KMS-11 (cell line): ENCODE data around the gene BRD8.
"Not testable (repeated sequence)": the region's sequence is repeated elsewhere in the genome, so short reads cannot be mapped to it uniquely, and the experiment has no call there.

Experiments used
- H2AFZ ChIP-seq: fragments of 200-600 bp; sonication (generic); 2 replicates; pipeline ENCODE4 v1.6.1; 2016; ENCODE audit warnings: antibody characterized with exemption, mixed run types, low read depth
- H3K27ac ChIP-seq: fragments of 200-600 bp; sonication (generic); 2 replicates; pipeline ENCODE4 v1.6.1; 2016; ENCODE audit warnings: mild to moderate bottlenecking, mixed run types
- H3K27me3 ChIP-seq: fragments of 200-600 bp; sonication (generic); 2 replicates; pipeline ENCODE4 v1.6.1; 2017; ENCODE audit warnings: mild to moderate bottlenecking, low read depth, mixed run types, moderate library complexity; ENCODE audit not compliant: insufficient read depth
- H3K36me3 ChIP-seq: fragments of 200-600 bp; sonication (generic); 2 replicates; pipeline ENCODE4 v1.6.1; 2017; ENCODE audit warnings: mild to moderate bottlenecking, mixed run types; ENCODE audit not compliant: insufficient read depth
- H3K4me1 ChIP-seq: fragments of 200-600 bp; sonication (generic); 2 replicates; pipeline ENCODE4 v1.6.1; 2016; ENCODE audit warnings: mild to moderate bottlenecking, low read depth, mixed run types; ENCODE audit not compliant: poor library complexity, severe bottlenecking
- H3K4me2 ChIP-seq: fragments of 200-600 bp; sonication (generic); 2 replicates; pipeline ENCODE4 v1.7.0; 2016; ENCODE audit warnings: mild to moderate bottlenecking, mixed run types
- H3K4me3 ChIP-seq: fragments of 200-600 bp; sonication (generic); IDR thresholded peaks from 2 replicates; pipeline ENCODE4 v1.6.1; 2017; ENCODE audit warnings: low read depth, low read length, mixed read lengths; ENCODE audit not compliant: insufficient read depth
- H3K79me2 ChIP-seq: fragments of 200-600 bp; sonication (generic); 2 replicates; pipeline ENCODE4 v1.6.1; 2016; ENCODE audit warnings: low read depth, mixed run types; ENCODE audit not compliant: insufficient read depth
- H3K9ac ChIP-seq: fragments of 200-600 bp; sonication (generic); 2 replicates; pipeline ENCODE4 v1.6.1; 2016; ENCODE audit warnings: mild to moderate bottlenecking, mixed run types
- H4K20me1 ChIP-seq: fragments of 200-600 bp; sonication (generic); 2 replicates; pipeline ENCODE4 v1.6.1; 2016; ENCODE audit warnings: mild to moderate bottlenecking, mixed run types; ENCODE audit not compliant: insufficient read depth
- CTCF ChIP-seq: fragments of 200-600 bp; sonication (generic); conservative IDR thresholded peaks from 2 replicates; pipeline ENCODE4 v1.6.1; 2017; ENCODE audit warnings: low read depth, mild to moderate bottlenecking, antibody characterized with exemption, low read length, moderate library complexity, mixed read lengths

The BRD8 gene

GRCh38 chr5:138160706-138161105 lies 17.7 kb downstream of the BRD8 start:
- H4K20me1 ChIP-seq = no peaks in the 10 kb centered on the region
- no peak for TF ChIP-seq CTCF
- H3K4me1 ChIP-seq = no peaks in the 10 kb centered on the region
- H2AFZ ChIP-seq = no peak overlapping the region
- peaks cover 10% of the 10 kb centered on the region for H3K36me3 ChIP-seq
- no peak overlapping the region for H3K4me3 ChIP-seq
- no peaks in the 10 kb centered on the region for H3K79me2 ChIP-seq
- no peaks in the 10 kb centered on the region for H3K27me3 ChIP-seq
- H3K9ac ChIP-seq = no peak overlapping the region
- no peak overlapping the region for H3K27ac ChIP-seq
- no peak overlapping the region for H3K4me2 ChIP-seq

GRCh38 chr5:138159666-138160065 lies 18.8 kb downstream of the BRD8 start:
- Histone ChIP-seq H3K36me3 (peaks cover 10% of the 10 kb centered on the region), H3K27ac (no peak overlapping the region), H3K9ac (no peak overlapping the region), H3K79me2 (no peaks in the 10 kb centered on the region), H3K27me3 (no peaks in the 10 kb centered on the region), H3K4me2 (no peak overlapping the region), H3K4me3 (no peak overlapping the region), H2AFZ (no peak overlapping the region), H3K4me1 (no peaks in the 10 kb centered on the region), H4K20me1 (no peaks in the 10 kb centered on the region)
- no peak for TF ChIP-seq CTCF

- H3K36me3 ChIP-seq = no peaks in the 10 kb centered on the region; the same call in 1 of the 2 replicates
- H3K4me1 ChIP-seq = no peaks in the 10 kb centered on the region
- no peak overlapping the region for H3K27ac ChIP-seq
- no peaks in the 10 kb centered on the region for H3K79me2 ChIP-seq
- TF ChIP-seq CTCF = no peak
- H3K4me2 ChIP-seq = no peak overlapping the region
- H3K4me3 ChIP-seq = no peak overlapping the region
- no peak overlapping the region for H2AFZ ChIP-seq
- H3K9ac ChIP-seq = no peak overlapping the region
- no peaks in the 10 kb centered on the region for H3K27me3 ChIP-seq
- H4K20me1 ChIP-seq = no peaks in the 10 kb centered on the region
Observed at GRCh38 chr5:138157626-138158025, 20.8 kb downstream of the BRD8 start.

- not testable (repeated sequence) for H3K36me3 ChIP-seq, H4K20me1 ChIP-seq, H3K9ac ChIP-seq, H3K4me2 ChIP-seq, H3K4me1 ChIP-seq, H3K79me2 ChIP-seq, H3K4me3 ChIP-seq, H2AFZ ChIP-seq, H3K27me3 ChIP-seq, H3K27ac ChIP-seq
Observed at GRCh38 chr5:138155977-138156376, 22.5 kb downstream of the BRD8 start.

GRCh38 chr5:138149530-138149929 lies 28.9 kb downstream of the BRD8 start:
- Histone ChIP-seq H4K20me1 (no peaks in the 10 kb centered on the region), H2AFZ (no peak overlapping the region), H3K4me3 (no peak overlapping the region), H3K4me1 (no peaks in the 10 kb centered on the region), H3K27ac (no peak overlapping the region), H3K4me2 (no peak overlapping the region), H3K79me2 (no peaks in the 10 kb centered on the region), H3K36me3 (no peaks in the 10 kb centered on the region), H3K9ac (no peak overlapping the region), H3K27me3 (no peaks in the 10 kb centered on the region)
- no peak for TF ChIP-seq CTCF
